NCI-H1105 treated with DMSO at 0.1 percent for 48 hours (cell line): ENCODE data around the gene CARMIL1.
"Not testable (repeated sequence)": the region's sequence is repeated elsewhere in the genome, so short reads cannot be mapped to it uniquely, and the experiment has no call there.

Experiments
- DNase-seq: peaks from one replicate; lab custom pipeline; 2025; lab: John Stamatoyannopoulos, UW

CARMIL1 gene

DNA sequence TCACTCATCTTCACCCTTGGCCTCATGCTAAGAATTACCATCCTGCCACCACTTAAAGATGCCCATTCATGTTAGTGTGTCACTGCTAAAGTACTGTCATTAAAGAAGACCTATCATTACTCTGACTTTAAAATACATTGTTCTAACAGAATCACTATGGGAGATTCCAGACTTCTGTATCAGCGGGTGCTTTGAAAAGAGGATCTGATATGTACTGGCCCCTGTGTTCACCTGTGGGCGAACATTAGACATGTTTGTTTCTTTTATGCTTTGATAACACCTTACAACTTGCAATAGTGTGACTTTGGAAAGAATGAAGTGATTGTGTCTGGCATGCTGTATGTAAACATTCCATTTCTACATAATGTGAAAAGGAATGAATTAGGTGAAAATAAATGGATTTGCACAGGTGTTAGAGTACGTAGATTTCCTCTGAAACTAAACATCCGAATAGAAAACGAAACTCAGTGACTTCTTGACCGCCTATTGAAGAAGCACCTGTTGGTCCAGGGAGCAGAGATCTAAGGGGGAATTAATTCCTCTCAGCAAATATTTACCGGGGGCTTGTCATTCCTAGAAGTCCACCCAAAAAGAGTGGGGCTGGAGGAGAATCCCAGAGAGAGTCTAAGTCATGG, 132.3 kb downstream of the CARMIL1 start:
- DNase-seq: no peak

DNA sequence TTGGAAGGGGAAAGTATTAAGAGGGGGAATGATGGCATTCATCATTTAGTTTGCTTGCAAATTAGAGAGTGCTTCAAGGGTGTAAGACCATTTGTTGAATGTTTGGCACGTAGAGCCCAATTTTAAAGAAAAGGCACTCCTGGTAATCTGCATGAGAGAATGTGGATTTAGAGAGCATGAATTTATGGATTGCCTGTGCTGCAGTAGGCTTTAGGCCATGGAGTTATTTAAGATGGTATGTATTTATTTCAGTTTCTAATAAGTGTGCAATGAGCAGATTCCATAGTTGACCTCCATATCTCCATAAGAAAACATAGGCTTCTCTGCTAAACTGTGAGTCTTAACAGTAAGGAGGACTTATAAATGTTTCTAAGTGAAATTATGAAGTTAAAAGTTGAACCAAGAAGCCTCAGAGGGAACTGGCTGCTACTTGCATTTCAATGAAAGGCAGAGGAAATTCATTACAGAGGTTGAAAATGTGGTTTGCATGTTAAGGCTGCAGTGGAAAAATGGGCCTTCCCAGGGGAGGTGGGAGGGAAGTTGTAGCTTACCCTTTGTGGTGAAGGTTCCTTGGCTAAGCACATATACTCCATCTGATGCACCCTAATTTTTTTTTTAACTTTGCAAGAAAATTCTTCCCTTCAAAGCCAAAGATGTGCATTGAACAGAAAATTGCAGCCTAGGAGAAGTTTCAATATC, 134.2 kb downstream of the CARMIL1 start:
- no peak for DNase-seq

DNA sequence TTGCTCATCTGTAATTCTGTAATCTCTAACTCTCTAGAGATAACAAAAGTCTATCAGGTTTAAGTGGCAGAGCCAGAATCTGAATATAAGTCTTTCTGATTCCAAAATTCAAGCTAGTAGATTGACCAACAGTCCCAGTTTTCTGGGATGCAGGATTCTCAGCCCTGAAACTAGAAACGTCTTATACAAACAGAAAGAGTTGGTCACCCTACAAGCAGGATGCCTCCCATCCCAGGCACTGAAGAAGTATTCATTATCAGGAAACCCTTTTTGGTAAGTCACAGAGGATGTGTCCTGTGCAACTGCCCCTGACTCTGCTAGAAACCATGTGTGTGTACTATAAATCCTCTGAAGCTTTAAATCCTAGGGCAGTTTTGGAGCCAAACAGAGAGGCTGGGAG, 135.0 kb downstream of the CARMIL1 start:
- no peak for DNase-seq

GRCh38 chr6:25414755-25415154, 135.6 kb downstream of the CARMIL1 start:
- no peak for DNase-seq

GRCh38 chr6:25415274-25415673, 136.1 kb downstream of the CARMIL1 start:
- DNase-seq: no peak

DNA sequence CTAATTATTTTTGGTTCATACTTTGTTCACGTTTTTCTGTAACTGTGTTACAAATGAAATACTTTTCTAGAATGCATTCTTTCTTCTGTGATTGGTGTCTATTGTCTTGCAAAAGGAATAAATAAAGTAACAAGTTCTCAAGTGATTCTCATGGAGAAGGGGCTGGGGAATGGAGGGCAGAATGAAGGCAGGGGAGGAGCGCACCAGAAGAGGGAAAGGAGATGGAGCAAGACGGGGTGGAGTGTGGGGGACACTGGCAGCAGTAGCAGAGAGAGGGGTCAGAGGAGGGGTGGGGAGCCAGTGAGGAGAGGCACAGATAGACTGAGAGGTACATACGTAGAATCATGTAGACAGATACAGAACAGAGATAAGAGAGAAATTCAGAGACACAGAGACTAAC, 136.5 kb downstream of the CARMIL1 start:
- no peak for DNase-seq

- DNase-seq: no peak
Observed at GRCh38 chr6:25417046-25417605, 138.0 kb downstream of the CARMIL1 start.

DNA sequence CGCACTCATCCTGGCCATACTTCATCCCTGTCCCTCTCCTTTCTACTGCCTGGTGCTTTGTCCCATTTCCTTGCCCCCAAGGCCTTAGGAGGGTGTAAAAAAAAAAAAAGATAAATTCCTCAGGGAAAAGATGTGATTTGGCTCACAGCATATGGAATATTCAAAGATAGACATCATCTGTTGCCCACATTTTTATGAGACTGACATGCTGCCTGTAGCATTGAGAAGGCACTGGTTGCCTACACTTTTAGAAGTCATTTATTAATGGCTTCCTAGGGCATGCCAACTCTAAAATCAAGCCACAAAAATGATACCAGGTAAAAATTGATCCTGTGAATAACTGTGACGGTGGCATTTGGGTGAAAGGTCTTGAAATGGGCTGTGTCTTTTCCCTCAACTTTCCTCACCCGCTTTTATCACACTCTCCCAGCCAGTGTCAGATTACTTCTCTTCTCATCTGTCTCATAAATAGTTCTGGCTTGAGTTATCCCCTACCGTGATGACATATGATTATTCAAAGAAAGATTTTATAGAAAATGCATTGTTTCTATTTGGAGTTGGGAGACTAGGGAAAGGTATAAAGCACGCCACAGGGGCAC, 139.4 kb downstream of the CARMIL1 start:
- no peak for DNase-seq

- no peak for DNase-seq
Observed at GRCh38 chr6:25419879-25420278, 140.7 kb downstream of the CARMIL1 start.

DNA sequence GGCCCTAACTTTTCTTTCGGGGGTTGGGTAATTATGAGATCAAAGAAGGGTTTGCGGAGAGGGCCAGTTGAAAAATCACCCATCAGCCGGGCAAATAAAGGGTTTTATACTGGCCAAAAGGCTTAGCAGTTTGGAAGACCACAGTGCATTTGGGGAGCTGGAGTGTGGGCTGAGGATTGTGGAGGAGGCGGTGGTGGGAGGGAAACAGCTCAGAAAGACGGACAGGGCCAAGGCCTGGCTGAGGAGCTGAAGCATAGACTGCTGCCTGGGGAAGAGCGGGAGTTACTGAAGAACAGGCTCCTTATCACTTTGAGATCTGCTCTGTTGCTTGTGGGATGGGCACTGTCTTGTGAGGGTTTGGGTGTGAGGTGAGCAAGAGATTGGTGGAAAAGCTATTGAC, 144.2 kb downstream of the CARMIL1 start:
- DNase-seq: no peak

- no peak for DNase-seq
Observed at GRCh38 chr6:25424303-25424702, 145.1 kb downstream of the CARMIL1 start.

DNA sequence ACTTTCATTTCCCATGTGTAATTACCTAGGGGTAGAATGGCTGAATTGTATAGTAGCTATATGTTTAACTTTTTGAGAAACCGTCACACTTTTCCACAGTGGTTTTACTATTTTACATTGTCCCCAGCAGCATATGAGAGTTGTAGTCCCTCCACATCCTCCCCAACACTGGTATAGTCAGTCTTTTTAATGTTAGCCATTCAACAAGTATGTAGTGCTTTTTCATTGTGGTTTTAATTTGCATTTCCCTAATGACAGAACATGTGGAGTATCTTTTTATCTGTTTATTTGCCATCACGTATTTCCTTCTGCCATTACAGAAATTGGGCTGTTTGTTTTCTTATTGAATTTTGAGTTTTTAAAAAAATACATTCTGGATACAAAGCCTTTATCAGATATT, 148.4 kb downstream of the CARMIL1 start:
- no peak for DNase-seq

- no peak for DNase-seq
Observed at GRCh38 chr6:25428758-25429317, 149.7 kb downstream of the CARMIL1 start.

GRCh38 chr6:25431306-25431974, 152.3 kb downstream of the CARMIL1 start:
- no peak for DNase-seq

GRCh38 chr6:25431975-25432307, 152.8 kb downstream of the CARMIL1 start:
- DNase-seq: no peak

DNA sequence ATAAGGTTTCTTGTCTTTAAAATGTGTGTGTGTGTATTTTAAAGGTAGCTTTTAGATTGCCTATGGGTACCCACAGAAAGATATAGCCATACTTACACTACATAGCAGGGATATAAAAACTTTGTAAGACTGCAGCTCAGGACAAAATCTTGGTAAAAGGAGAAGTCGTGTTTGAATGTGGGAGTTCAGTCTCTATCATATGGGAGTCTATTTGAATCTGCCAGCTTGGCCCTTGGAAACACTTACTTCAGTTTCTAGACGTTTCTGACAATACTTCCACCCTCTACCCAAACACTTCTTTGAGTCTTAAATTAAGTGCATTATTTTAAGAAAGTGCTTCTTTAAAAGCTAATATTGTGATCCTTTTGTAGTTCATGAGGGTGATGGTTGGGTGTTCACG, 155.7 kb downstream of the CARMIL1 start:
- no peak for DNase-seq

- no peak for DNase-seq
Observed at GRCh38 chr6:25435416-25435985, 156.3 kb downstream of the CARMIL1 start.

GRCh38 chr6:25436760-25437159, 157.6 kb downstream of the CARMIL1 start:
- DNase-seq: no peak

- DNase-seq: no peak
Observed at GRCh38 chr6:25439368-25439767, 160.2 kb downstream of the CARMIL1 start.

GRCh38 chr6:25441663-25442270, 162.6 kb downstream of the CARMIL1 start:
- peak; percentile 2 for DNase-seq

DNA sequence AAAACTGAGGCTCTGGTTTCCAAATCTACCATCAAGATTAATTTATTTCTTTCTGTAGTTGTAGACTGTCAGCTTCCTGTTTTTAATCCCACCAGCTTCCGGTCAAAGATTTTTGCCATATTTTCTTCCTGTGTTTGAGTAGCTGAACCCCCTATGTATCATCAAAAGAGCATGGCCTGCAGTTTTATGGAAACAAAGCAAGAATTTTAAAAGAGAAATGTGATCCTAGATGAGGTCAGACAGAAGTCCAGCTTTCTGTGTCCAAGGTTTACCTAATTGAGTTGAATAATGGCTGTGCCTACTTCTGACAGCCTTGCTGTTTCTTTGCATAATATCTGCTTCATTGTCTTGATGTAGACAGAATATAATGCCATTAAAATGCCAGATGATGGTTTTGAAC, 163.7 kb downstream of the CARMIL1 start:
- DNase-seq: no peak

- DNase-seq: not testable (repeated sequence)
Observed at GRCh38 chr6:25444521-25444920, 165.3 kb downstream of the CARMIL1 start.
